Pericardium fibroblast (primary cell): ENCODE measurements around the gene ZFP69. TPM values are rescaled to one million over a fixed set of nuclear protein-coding genes. Genes with fewer than 3 reads are reported as not detected.

Source experiments
- total RNA-seq: library from RNA; depleted of rRNA; stranded (reverse); fragments of >200 nt; gene quantifications from 2 replicates; pipeline ENCODE4 v1.2.3, GENCODE V29; 2015

ZFP69 gene
- total RNA-seq, result 2.1 and 2.5 TPM in 2 replicates

GRCh38 chr1:40476924-40477677, at the start of gene ZFP69:
Gene ZFP69 (plus strand): TSS chr1:40477290. CDS start chr1:40479362, 2,072 bp downstream.

GRCh38 chr1:40449684-40450494, 27.2 kb upstream of the ZFP69 start, which contains the start of gene ZFP69B:
Gene ZFP69B (plus strand): TSS chr1:40450476. CDS start chr1:40450962, 486 bp downstream.

DNA sequence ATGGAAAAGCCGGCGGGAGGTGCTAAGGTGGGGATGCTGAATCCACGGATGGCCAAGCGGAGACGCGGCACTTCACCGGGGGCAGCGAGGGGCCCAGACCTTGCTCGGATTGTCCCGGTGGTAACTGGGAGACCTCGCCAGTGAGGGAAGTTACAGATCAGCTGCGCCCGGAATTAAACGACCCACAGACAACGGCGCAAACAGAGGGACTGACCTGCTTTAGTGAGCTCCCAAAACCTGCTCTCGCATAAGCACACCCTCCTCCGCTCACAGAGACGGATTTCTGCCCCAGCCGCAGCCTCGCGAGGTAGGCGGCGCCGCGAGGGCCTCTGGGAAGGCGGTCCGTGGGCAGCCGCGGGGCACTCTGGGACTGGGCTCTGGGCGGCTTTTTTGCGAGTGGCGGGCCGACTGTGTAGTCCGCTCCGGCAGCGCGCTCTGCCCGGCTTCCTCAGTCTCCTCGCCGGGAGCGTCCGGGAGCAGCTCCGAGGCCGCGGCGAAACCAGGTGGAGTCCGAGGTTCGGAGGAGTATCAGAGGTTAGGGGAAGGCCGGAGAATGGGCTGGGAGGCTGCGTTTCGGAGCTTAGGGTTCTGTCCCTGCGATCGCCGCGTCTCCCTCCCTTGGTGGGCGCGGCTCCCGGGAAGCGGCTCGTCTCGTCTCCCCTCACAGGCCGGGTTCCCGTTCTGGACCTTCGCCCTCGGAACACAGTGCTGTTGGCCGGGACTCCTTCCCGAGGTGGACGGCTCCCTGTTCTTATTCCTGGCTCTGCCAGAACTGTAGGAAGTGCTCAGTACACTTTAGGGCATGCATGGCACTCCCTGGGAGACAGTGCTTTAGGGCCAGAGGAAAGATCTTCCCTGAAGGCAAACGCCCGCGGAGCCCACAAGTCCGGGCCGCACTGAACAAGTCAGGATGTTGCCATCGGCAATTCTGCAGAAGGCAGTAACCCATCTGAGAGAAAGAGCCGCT, 31.6 kb downstream of the ZFP69 start, which contains the start of gene EXO5:
TSS of gene EXO5 (plus strand) at position 393 of the 967 bp plus-strand sequence. CDS start 5,778 bp downstream, outside the sequence.

GRCh38 chr1:40531381-40532061, 54.4 kb downstream of the ZFP69 start, which contains the start of gene ZNF684:
Gene ZNF684 (plus strand): TSS chr1:40531637. CDS start chr1:40533167, 1,530 bp downstream.

Other genes with a start within 250 kb of the ZFP69 start
- gene TMCO2, start 229.4 kb upstream of the ZFP69 start, total RNA-seq, result not detected in 2 replicates
- 31.9 and 41.4 TPM in 2 replicates for gene ZMPSTE24, start 219.1 kb upstream of the ZFP69 start, total RNA-seq
- 2.2 and 4.2 TPM in 2 replicates for gene COL9A2, start 160.0 kb upstream of the ZFP69 start, total RNA-seq
- gene SMAP2, start 103.6 kb upstream of the ZFP69 start, total RNA-seq, result 8.7 and 14.6 TPM in 2 replicates
- gene ZFP69B, start 26.8 kb upstream of the ZFP69 start, total RNA-seq, result 1.6 and 4.7 TPM in 2 replicates
- 2.1 and 6.8 TPM in 2 replicates for gene EXO5, start 31.5 kb downstream of the ZFP69 start, total RNA-seq
- gene ZNF684, start 54.3 kb downstream of the ZFP69 start, total RNA-seq, result 1.5 and 4.3 TPM in 2 replicates
- gene RIMS3, start 188.4 kb downstream of the ZFP69 start, total RNA-seq, result 0.82 and 1.2 TPM in 2 replicates
- gene NFYC, start 214.4 kb downstream of the ZFP69 start, total RNA-seq, result 20.9 and 21.5 TPM in 2 replicates